DMS79 (cell line): ENCODE results near the gene BRD4.

Source experiments
- DNase-seq: peaks from one replicate; lab custom pipeline; 2025; lab: John Stamatoyannopoulos, UW

The BRD4 gene

DNA sequence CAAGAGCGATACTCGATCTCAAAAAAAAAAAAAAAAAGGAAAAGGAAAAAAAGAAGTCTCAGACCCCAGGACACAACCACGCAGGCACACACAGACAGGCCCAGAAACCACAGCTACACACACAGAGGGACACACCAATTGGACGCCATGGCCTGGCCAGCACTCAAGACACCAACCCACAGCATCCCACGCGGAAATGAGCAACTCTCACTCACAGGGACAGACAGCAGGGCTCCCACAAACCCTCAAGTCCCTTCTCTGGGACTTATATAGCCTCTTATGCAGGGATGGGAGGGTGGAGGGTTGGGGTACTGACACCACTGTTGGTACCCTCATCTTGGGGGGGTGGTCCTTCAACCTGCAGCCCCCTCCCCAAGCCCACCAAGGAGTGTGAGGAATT lies 137.4 kb downstream of the BRD4 start:
- no peak for DNase-seq

DNA sequence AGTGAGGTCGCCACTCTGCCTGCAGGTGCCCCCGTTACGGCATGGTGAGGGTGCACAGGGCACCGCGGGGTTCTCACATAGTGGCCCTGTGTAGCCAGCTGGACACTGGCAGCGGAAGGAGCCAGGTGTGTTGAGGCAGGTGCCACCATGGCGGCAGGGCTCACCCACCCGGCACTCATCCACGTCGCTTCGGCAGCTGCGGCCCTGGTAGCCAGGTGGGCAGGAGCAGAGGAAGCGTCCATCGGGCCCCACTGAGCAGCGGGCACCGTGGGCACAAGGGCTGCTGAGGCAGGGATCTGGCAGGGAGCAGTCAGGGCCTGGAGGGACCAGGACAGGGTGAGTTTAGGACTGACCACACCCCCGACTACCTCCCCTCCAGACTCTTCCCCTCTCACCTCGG lies 140.4 kb downstream of the BRD4 start:
- DNase-seq, result no peak

DNA sequence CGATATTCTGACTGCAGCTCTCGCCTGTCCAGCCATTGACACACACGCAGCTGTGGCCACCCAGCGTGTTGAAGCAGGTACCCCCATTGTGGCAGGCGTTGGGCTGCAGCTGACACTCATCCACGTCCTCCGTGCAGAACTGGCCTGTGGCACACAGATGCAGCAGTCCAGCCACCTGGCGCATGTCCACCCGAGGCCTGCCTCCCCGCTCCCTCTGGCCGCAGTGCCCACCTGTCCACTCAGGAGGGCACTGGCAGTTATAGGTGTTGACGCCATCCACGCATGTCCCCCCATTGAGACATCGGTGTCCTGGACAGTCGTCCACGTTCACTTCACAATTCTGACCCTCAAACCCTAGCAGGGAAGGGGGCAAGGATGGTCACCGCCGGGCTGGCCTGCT lies 140.8 kb downstream of the BRD4 start:
- DNase-seq, result no peak

DNA sequence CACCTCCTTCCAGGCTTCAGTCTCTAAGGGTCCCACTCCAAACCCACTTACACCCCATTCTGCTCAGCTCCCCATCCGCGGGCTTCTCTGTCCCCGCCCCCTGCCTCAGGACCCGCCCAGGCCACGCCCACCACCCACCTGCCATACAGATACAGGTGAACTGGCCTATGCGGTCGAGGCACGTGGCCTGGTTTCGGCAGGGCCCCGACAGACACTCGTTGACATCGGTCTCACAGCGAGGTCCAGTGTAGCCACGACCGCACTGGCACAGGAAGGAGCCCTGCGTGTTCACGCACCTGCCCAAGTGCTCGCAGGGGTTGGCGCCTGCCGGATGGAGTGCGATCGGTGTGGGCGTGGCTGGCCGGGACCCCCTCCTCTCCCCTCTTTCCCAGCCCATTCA lies 143.5 kb downstream of the BRD4 start:
- no peak for DNase-seq

DNA sequence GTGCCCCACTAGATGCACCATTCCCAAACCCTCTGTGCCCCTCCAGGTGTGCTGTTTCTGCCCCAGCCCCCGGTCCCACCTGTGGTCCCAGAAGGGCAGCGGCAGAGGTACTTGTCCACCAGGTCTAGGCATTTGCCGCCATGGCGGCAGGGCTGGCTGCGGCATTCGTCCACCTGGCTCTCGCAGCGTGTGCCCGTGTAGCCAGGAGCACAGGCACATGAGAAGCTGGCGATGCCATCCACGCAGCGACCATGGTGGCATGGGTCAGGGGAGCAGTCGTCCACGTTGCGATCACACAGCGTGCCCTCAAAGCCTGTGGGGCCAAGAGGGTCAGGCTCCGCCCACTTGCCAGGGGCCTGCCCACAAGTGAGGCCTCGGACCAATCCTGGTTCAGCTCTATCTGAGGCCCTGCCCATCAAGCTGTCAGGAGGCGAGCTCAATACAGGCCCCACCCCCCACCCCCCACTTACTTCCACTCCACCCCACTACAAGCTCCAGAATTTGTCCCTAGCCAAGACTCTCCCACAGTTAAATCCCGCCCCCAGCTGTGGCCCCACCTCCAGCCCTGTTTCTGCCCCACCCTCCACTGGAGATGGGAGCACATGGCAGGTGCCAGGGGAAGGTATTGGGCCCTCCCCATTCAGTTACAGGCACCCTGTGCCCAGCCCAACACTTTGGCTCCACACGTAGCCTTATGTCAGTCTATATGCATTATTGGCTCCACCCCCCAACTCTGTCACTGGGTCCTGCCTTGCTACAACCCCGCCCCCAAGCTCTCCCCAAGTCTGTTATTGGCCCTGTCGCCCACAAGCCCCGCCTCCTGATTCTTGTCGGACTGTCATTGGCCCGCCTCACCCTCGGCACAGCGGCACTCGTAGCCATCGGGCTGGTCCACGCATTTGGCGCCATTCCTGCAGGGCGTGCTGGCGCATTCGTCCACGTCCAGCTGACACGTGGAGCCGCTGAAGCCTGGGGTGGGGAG lies 145.0 kb downstream of the BRD4 start:
- DNase-seq, result no peak
